ELF-1 (cell line): ENCODE measurements around the gene SLCO1B1.

Experiments used
- DNase-seq: peaks from one replicate; pipeline ENCODE4 v3.0.0-alpha.2; 2016; ENCODE audit warnings: low read depth, low spot score

The SLCO1B1 gene

GRCh38 chr12:21221072-21221471 lies 90.1 kb downstream of the SLCO1B1 start:
- no peak for DNase-seq

- no peak for DNase-seq
Measured at GRCh38 chr12:21221778-21222177, 90.8 kb downstream of the SLCO1B1 start.

GRCh38 chr12:21223930-21224329 lies 92.9 kb downstream of the SLCO1B1 start:
- DNase-seq = no peak

DNA sequence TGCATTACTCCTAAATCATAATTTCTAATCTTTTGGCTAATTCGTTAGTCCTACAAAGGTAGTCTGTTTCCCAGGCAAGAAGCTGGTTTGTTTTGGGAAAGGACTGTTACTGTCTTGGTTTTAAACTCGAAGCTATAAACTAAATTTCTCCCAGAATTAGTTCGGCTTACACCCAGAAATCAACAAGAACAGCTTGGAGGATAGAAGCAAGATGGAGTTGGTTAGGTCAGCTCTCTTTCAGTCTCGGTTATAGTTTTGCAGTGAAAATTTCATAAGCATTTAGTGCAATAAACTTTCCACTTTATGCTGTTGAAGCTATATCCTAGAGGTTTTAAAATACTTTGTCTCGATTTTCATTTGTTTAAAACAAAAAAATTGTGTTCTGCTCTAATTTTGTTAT lies 103.4 kb downstream of the SLCO1B1 start:
- no peak for DNase-seq

DNA sequence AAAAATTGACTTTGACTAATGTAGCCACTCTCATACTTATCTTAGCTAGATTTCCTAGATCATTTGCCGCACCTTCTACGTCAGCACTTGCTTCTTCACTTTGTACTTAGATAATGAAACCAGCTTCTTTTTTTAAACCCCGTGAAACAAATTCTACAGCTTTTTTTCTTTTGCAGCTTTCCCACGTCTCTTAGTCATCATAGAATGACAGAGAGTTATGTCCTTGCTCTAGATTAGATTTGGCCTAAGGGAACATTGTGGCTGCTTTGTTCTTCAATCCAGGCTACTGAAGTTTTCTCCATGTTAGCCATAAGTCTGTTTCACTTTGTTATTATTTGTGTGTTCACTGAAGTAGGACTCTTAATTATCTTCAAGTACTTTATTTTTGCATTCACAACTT lies 108.9 kb downstream of the SLCO1B1 start:
- DNase-seq = no peak

DNA sequence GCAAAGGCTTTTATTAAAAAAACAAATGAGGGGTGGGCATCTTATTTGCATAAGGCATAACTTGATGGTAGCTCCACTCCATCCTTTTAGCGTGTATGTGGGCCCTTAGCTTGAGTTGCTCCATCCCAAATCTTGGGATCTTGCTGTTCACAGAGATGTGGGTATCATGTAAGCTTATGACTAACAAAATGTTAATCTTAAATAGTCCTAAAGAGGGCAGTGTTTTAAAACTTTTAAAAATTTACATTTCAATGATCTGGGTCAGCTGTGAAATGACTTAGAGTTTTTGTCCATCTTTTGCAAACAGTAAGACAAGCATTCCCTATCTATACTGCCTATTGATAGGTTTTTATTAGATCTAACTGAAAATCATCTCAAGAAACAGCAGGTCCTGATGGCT lies 117.7 kb downstream of the SLCO1B1 start:
- DNase-seq = no peak

GRCh38 chr12:21252070-21252469 lies 121.1 kb downstream of the SLCO1B1 start:
- DNase-seq = no peak

DNA sequence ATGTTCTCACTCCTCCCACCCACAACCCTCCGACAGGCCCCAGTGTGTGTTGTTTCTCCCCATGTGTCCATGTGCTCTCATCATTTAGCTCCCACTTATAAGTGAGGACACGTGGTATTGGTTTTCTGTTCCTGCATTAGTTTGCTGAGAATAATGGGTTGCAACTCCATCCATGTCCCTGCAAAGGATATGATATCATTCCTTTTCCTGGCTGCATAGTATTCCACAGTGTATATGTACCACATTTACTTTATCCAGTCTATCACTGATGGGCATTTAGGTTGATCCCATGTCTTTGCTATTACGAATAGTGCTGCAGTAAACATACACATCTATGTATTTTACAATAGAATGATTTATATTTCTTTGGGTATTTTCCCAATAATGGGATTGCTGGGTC lies 126.2 kb downstream of the SLCO1B1 start:
- no peak for DNase-seq

GRCh38 chr12:21264232-21264631 lies 133.2 kb downstream of the SLCO1B1 start:
- DNase-seq = no peak

GRCh38 chr12:21265932-21266331 lies 134.9 kb downstream of the SLCO1B1 start:
- no peak for DNase-seq

GRCh38 chr12:21276826-21277225 lies 145.8 kb downstream of the SLCO1B1 start:
- DNase-seq = no peak
